GM23338 (cell line): ENCODE data around the gene EEF2KMT. TPM values are rescaled to one million over a fixed set of nuclear protein-coding genes. Genes with fewer than 3 reads are reported as not detected.
"Not testable (repeated sequence)": the region's sequence is repeated elsewhere in the genome, so short reads cannot be mapped to it uniquely, and the experiment has no call there.

Experiments used
- ATAC-seq: fragments of 200-7000 bp; cut with Tn5 transposase; 3 replicates; pipeline ENCODE4 v1.9.1; 2020
- DNase-seq: peaks from one replicate; pipeline ENCODE4 v3.0.0-alpha.2; 2015; ENCODE audit warnings: low spot score
- H2AFZ ChIP-seq: fragments of 200-600 bp; sonication (generic); 2 replicates; pipeline ENCODE4 v1.8.0; 2016; ENCODE audit warnings: antibody characterized with exemption, mild to moderate bottlenecking, moderate library complexity
- H3F3A ChIP-seq: fragments of 200-600 bp; sonication (generic); replicated peaks from 2 replicates; pipeline ENCODE4 v1.8.0; 2017; ENCODE audit warnings: antibody characterized with exemption, mixed run types, low read depth
- H3K27ac ChIP-seq: fragments of 200-600 bp; sonication (generic); 2 replicates; pipeline ENCODE4 v1.6.1; 2016; ENCODE audit warnings: low read depth
- H3K27me3 ChIP-seq: fragments of 200-600 bp; sonication (generic); 2 replicates; pipeline ENCODE4 v1.8.0; 2016; ENCODE audit warnings: mild to moderate bottlenecking, mixed run types, moderate library complexity; ENCODE audit not compliant: insufficient read depth
- H3K36me3 ChIP-seq: fragments of 200-600 bp; sonication (generic); 2 replicates; pipeline ENCODE4 v1.8.0; 2016; ENCODE audit warnings: mild to moderate bottlenecking; ENCODE audit not compliant: insufficient read depth
- H3K4me1 ChIP-seq: fragments of 200-600 bp; sonication (generic); 2 replicates; pipeline ENCODE4 v1.8.0; 2016; ENCODE audit warnings: mild to moderate bottlenecking, moderate library complexity; ENCODE audit not compliant: insufficient read depth
- H3K4me2 ChIP-seq: fragments of 200-600 bp; sonication (generic); 2 replicates; pipeline ENCODE4 v1.7.1; 2017; ENCODE audit warnings: mixed run types
- H3K4me3 ChIP-seq: fragments of 200-600 bp; sonication (generic); 2 replicates; pipeline ENCODE4 v1.6.1; 2016; ENCODE audit warnings: mixed run types
- H3K79me2 ChIP-seq: fragments of 200-600 bp; sonication (generic); replicated peaks from 2 replicates; pipeline ENCODE4 v1.8.0; 2017; ENCODE audit warnings: mild to moderate bottlenecking; ENCODE audit not compliant: insufficient read depth
- H3K9me2 ChIP-seq: fragments of 200-600 bp; sonication (generic); 2 replicates; pipeline ENCODE4 v1.8.0; 2017; ENCODE audit not compliant: insufficient read depth
- H4K20me1 ChIP-seq: fragments of 200-600 bp; sonication (generic); replicated peaks from 2 replicates; pipeline ENCODE4 v1.8.0; 2017; ENCODE audit warnings: mild to moderate bottlenecking; ENCODE audit not compliant: insufficient read depth
- H3K27ac Mint-ChIP-seq: 2 replicates; pipeline ENCODE4 v1.8.0; 2020; ENCODE audit warnings: inconsistent platforms, mild to moderate bottlenecking, moderate library complexity, mixed read lengths
- H3K27me3 Mint-ChIP-seq: 3 replicates; pipeline ENCODE4 v1.8.0; 2022; ENCODE audit warnings: low read depth, mild to moderate bottlenecking, moderate library complexity, mixed read lengths, inconsistent platforms; ENCODE audit not compliant: insufficient read depth, poor library complexity
- H3K36me3 Mint-ChIP-seq: 3 replicates; pipeline ENCODE4 v1.8.0; 2021; ENCODE audit warnings: low read depth, mild to moderate bottlenecking, inconsistent platforms, moderate library complexity, mixed read lengths
- H3K4me1 Mint-ChIP-seq: 3 replicates; pipeline ENCODE4 v1.8.0; 2020; ENCODE audit warnings: mild to moderate bottlenecking, inconsistent platforms, mixed read lengths
- H3K4me3 Mint-ChIP-seq: 3 replicates; pipeline ENCODE4 v1.8.0; 2021; ENCODE audit warnings: moderate library complexity, mild to moderate bottlenecking, inconsistent platforms, mixed read lengths
- H3K9me3 Mint-ChIP-seq: 3 replicates; pipeline ENCODE4 v1.8.0; 2020; ENCODE audit warnings: moderate library complexity, mild to moderate bottlenecking, inconsistent platforms, mixed read lengths
- CREB1 ChIP-seq: fragments of 250-450 bp; sonication (Bioruptor Pico); IDR thresholded peaks from 2 replicates; pipeline ENCODE4 v1.5.0; 2020; ENCODE audit warnings: low read depth, mild to moderate bottlenecking, moderate library complexity
- ETS1 ChIP-seq: IDR thresholded peaks from 2 replicates; pipeline ENCODE4 v1.6.1; 2016; ENCODE audit warnings: antibody characterized with exemption
- EZH2 ChIP-seq: fragments of 200-600 bp; sonication (generic); IDR thresholded peaks from one replicate; pipeline ENCODE4 v1.8.0; 2017; ENCODE audit warnings: antibody characterized with exemption, mild to moderate bottlenecking, low read depth; ENCODE audit not compliant: unreplicated experiment
- EZH2phosphoT487 ChIP-seq: fragments of 200-600 bp; sonication (generic); IDR thresholded peaks from one replicate; pipeline ENCODE4 v1.8.1; 2018; ENCODE audit warnings: antibody characterized with exemption; ENCODE audit not compliant: unreplicated experiment
- JUNB ChIP-seq: IDR thresholded peaks from one replicate; pipeline ENCODE4 v1.6.1; 2016; ENCODE audit warnings: antibody characterized with exemption; ENCODE audit not compliant: unreplicated experiment
- NANOG ChIP-seq: IDR thresholded peaks from 2 replicates; pipeline ENCODE4 v1.6.1; 2016; ENCODE audit warnings: antibody characterized with exemption, borderline replicate concordance
- POLR2AphosphoS5 ChIP-seq: IDR thresholded peaks from 2 replicates; pipeline ENCODE4 v1.6.1; 2016; ENCODE audit warnings: antibody characterized with exemption, low read depth
- REST ChIP-seq: IDR thresholded peaks from one replicate; pipeline ENCODE4 v1.6.1; 2018; ENCODE audit warnings: antibody characterized with exemption; ENCODE audit not compliant: unreplicated experiment
- ZNF114 ChIP-seq: fragments of 250-450 bp; sonication (Bioruptor Pico); IDR thresholded peaks from 2 replicates; pipeline ENCODE4 v1.5.0; 2020; ENCODE audit warnings: mild to moderate bottlenecking, moderate library complexity
- ZNF462 ChIP-seq: fragments of 250-450 bp; sonication (Bioruptor Pico); IDR thresholded peaks from 2 replicates; pipeline ENCODE4 v1.5.0; 2020; ENCODE audit warnings: mild to moderate bottlenecking, moderate library complexity
- polyA plus RNA-seq: library from polyadenylated mRNA; unstranded; fragments of >200 nt; fragmentation: Nextera tagmentation; extraction: Ambion mirVana; gene quantifications from 2 replicates; pipeline ENCODE4 v1.2.1, GENCODE V29; 2016
- total RNA-seq: library from RNA; depleted of rRNA; stranded (reverse); fragments of >200 nt; shearing (Covaris generic); gene quantifications from 2 replicates; pipeline ENCODE4 v1.2.3, GENCODE V29; 2014

The EEF2KMT gene
- total and polyA plus RNA-seq, 2 experiments from 2014 or later: 24.0 to 37.1 TPM

GRCh38 chr16:5044581-5044980 is 53.0 kb downstream of the EEF2KMT start:
- H3K27me3 ChIP-seq, H3F3A ChIP-seq, H3K36me3 Mint-ChIP-seq, H3K9me3 Mint-ChIP-seq, H3K4me3 ChIP-seq, H3K79me2 ChIP-seq, H2AFZ ChIP-seq, H3K27ac ChIP-seq, H3K9me2 ChIP-seq, H3K36me3 ChIP-seq, DNase-seq, H3K4me2 ChIP-seq, H4K20me1 ChIP-seq, H3K4me3 Mint-ChIP-seq, H3K4me1 ChIP-seq, H3K27ac Mint-ChIP-seq, H3K4me1 Mint-ChIP-seq, H3K27me3 Mint-ChIP-seq, ATAC-seq: not testable (repeated sequence)

DNA sequence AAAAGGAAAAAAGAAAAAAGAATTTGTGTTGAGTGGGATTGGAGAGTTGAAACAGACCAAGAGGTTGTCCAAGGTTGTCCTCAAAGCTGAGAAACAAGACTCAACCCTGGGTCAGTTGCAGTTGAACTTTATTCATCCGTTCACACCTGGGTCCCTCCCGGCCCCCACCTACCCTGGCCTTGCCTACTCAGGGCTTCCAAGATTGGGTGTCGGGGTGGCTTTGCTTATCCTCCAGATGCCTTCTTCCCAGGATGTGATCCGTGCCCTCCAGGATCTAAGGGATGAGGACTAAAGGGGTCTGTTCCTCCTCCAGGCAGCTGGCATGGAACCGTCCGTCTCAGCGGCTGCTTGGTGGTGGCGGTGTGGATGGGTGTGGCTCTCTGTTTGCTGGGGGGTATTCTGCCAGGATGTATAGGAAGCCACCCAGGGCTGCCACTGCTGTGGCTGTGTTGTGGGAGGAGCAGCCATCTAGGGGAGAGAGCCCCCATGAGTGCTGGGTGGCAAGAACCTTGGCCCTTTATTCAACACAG is 53.5 kb downstream of the EEF2KMT start:
- ATAC-seq: no peak
- no peak overlapping the region for H3K27ac Mint-ChIP-seq
- H3K36me3 Mint-ChIP-seq: no peaks in the 10 kb centered on the region
- Histone ChIP-seq H3K27ac (no peak overlapping the region), H3K79me2 (no peaks in the 10 kb centered on the region), H3K36me3 (no peaks in the 10 kb centered on the region), H3K4me2 (no peak overlapping the region), H4K20me1 (no peaks in the 10 kb centered on the region), H3K9me2 (no peaks in the 10 kb centered on the region), H2AFZ (no peak overlapping the region), H3F3A (0 out of 2 replicates have a peak, but pooled peaks cover 4% of the 10 kb centered on the region), H3K4me1 (peaks cover 4% of the 10 kb centered on the region; the same call in 1 of the 2 replicates), H3K4me3 (no peak overlapping the region), H3K27me3 (no peaks in the 10 kb centered on the region)
- no peaks in the 10 kb centered on the region for H3K9me3 Mint-ChIP-seq
- H3K27me3 Mint-ChIP-seq: peaks cover 10% of the 10 kb centered on the region
- no peak for DNase-seq
- H3K4me3 Mint-ChIP-seq: no peak overlapping the region
- H3K4me1 Mint-ChIP-seq: peaks cover 9% of the 10 kb centered on the region; the same call in 2 of the 3 replicates
- TF ChIP-seq EZH2: no peak
- no peak for TF ChIP-seq ZNF462 (CRISPR knock-in tag)
- TF ChIP-seq ZNF114 (CRISPR knock-in tag): no peak
- no peak for TF ChIP-seq JUNB
- TF ChIP-seq CREB1 (CRISPR knock-in tag): no peak
- TF ChIP-seq ETS1: no peak
- no peak for TF ChIP-seq POLR2AphosphoS5
- TF ChIP-seq NANOG: no peak
- no peak for TF ChIP-seq REST
- no peak for TF ChIP-seq EZH2phosphoT487
